ENCODE data around the gene APBA2. TPM values are rescaled to one million over a fixed set of nuclear protein-coding genes. Genes with fewer than 3 reads are reported as not detected.

The APBA2 gene
- total RNA-seq, 1 experiment from 2014 or later = not detected

GRCh38 chr15:28920781-28921331 lies 35.1 kb downstream of the APBA2 start:
- peaks cover 21% of the 10 kb centered on the region for H3K27me3 Mint-ChIP-seq (ENCODE audit: insufficient read depth, unreplicated experiment)
- no peak overlapping the region for H3K27ac Mint-ChIP-seq (ENCODE audit: unreplicated experiment)
- no peak for DNase-seq
- H3K36me3 Mint-ChIP-seq (ENCODE audit: insufficient read depth, unreplicated experiment) = no peaks in the 10 kb centered on the region
- CTCF ChIA-PET = no interaction called here
- TF ChIP-seq CTCF (IDR thresholded peaks at IDR 0.05; ENCODE audit: insufficient read depth in 1 of 2, low read depth in 1 of 2, low read length in 1 of 2, severe bottlenecking in 1 of 2, unreplicated experiment in 1 of 2) = no peak
- H3K9me3 Mint-ChIP-seq (ENCODE audit: unreplicated experiment) = no peaks in the 10 kb centered on the region
- H3K36me3 ChIP-seq (ENCODE audit: control insufficient read depth, insufficient read depth, low read length) = no peaks in the 10 kb centered on the region
- H3K4me1 ChIP-seq = no peaks in the 10 kb centered on the region
- H3K9me3 ChIP-seq = no peaks in the 10 kb centered on the region
- POLR2A ChIA-PET = no interaction called here
- no peaks in the 10 kb centered on the region for H3K4me1 Mint-ChIP-seq (ENCODE audit: low read depth, unreplicated experiment)
- intact Hi-C loops (cut with micrococcal nuclease; ENCODE audit: unreplicated experiment) = no loop called here
- no peak overlapping the region for H3K4me3 ChIP-seq (ENCODE audit: low read depth, low read length)
- H3K27me3 ChIP-seq (replicated peaks; ENCODE audit: control insufficient read depth, insufficient read depth, low read length) = no peaks in the 10 kb centered on the region
- H3K4me3 Mint-ChIP-seq (ENCODE audit: unreplicated experiment) = no peak overlapping the region
- no TSS peak for BruUV-seq (replicated peaks)

DNA sequence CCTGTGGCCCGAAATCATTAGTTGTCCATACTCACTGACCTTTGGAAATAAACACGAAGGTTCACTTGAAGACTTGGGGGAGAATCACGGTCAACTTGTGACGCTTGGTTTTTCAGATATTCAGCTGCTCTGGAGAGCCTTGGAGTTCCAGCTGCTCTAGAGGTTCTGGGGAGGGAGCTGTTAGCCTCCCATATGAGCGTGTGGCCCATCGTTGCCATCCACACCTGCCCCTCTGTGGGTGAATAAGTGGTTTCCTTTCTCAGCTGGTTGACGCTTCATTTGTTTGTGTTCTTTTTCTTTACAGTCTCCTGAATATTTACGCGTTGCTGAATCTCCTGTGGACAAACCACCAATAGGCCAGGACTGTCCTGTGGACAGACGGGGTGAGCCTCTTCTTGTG lies 35.6 kb downstream of the APBA2 start:
- no peak overlapping the region for H3K27ac Mint-ChIP-seq (ENCODE audit: unreplicated experiment)
- no peaks in the 10 kb centered on the region for H3K9me3 Mint-ChIP-seq (ENCODE audit: unreplicated experiment)
- no peak for TF ChIP-seq CTCF (IDR thresholded peaks at IDR 0.05; ENCODE audit: insufficient read depth in 1 of 2, low read depth in 1 of 2, low read length in 1 of 2, severe bottlenecking in 1 of 2, unreplicated experiment in 1 of 2)
- Histone ChIP-seq H3K36me3 (ENCODE audit: control insufficient read depth, insufficient read depth, low read length) (no peaks in the 10 kb centered on the region), H3K4me1 (no peaks in the 10 kb centered on the region), H3K9me3 (no peaks in the 10 kb centered on the region), H3K27me3 (replicated peaks; ENCODE audit: control insufficient read depth, insufficient read depth, low read length) (no peaks in the 10 kb centered on the region), H3K4me3 (ENCODE audit: low read depth, low read length) (no peak overlapping the region)
- no peak overlapping the region for H3K4me3 Mint-ChIP-seq (ENCODE audit: unreplicated experiment)
- CTCF ChIA-PET = no interaction called here
- peaks cover 25% of the 10 kb centered on the region for H3K27me3 Mint-ChIP-seq (ENCODE audit: insufficient read depth, unreplicated experiment)
- no TSS peak for BruUV-seq (replicated peaks)
- no peak for DNase-seq
- no peaks in the 10 kb centered on the region for H3K4me1 Mint-ChIP-seq (ENCODE audit: low read depth, unreplicated experiment)
- H3K36me3 Mint-ChIP-seq (ENCODE audit: insufficient read depth, unreplicated experiment) = no peaks in the 10 kb centered on the region
- intact Hi-C loops (cut with micrococcal nuclease; ENCODE audit: unreplicated experiment) = no loop called here
- POLR2A ChIA-PET = no interaction called here

DNA sequence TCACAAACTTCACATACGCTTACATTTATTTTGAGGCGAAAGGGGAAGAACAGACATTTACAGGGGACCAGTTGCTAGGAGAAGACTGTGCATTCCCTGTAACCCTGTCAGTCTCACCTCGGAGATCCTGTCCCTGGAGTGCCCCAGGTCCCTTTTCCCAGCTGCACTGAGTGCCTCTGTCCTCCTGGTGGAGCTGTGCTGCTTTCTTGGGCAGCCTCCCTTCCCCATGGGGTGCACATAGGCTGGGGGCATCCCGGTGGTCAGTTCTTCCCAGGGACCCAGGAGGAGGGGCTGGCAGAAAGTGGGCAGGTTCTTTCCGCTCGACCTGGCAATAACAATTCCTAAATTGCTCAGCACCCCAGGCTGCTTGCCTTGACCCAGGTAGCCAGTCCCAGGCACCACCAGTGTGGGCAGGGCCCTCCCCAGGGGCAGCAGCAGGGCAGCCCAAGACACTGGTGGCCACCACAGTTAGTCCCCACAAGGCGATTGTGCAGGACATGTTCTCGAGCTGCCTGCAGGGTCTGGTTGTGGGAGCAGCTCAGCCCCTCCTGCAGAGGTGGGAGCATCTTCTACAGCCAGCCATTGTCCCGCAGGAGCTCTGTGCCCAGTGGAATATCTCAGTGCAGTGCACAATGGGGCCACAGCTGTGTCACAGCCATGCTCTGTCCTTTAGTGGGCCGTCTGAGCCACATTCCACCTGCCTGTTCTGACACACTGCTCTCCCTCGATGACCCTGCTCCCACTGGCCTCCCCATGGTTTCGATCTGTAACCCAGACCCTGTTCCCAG lies 36.3 kb downstream of the APBA2 start:
- H3K4me1 Mint-ChIP-seq (ENCODE audit: low read depth, unreplicated experiment) = no peaks in the 10 kb centered on the region

More for the DNA sequence above, 36.3 kb downstream of the APBA2 start:
- no peak overlapping the region for H3K4me3 Mint-ChIP-seq (ENCODE audit: unreplicated experiment)
- CTCF ChIA-PET = no interaction called here
- POLR2A ChIA-PET = no interaction called here
- Histone ChIP-seq H3K36me3 (ENCODE audit: control insufficient read depth, insufficient read depth, low read length) (no peaks in the 10 kb centered on the region), H3K9me3 (no peaks in the 10 kb centered on the region), H3K4me1 (no peaks in the 10 kb centered on the region), H3K4me3 (ENCODE audit: low read depth, low read length) (no peak overlapping the region), H3K27me3 (replicated peaks; ENCODE audit: control insufficient read depth, insufficient read depth, low read length) (no peaks in the 10 kb centered on the region)
- H3K36me3 Mint-ChIP-seq (ENCODE audit: insufficient read depth, unreplicated experiment) = no peaks in the 10 kb centered on the region
- no TSS peak for BruUV-seq (replicated peaks)
- no peak overlapping the region for H3K27ac Mint-ChIP-seq (ENCODE audit: unreplicated experiment)
- TF ChIP-seq CTCF (IDR thresholded peaks at IDR 0.05; ENCODE audit: insufficient read depth in 1 of 2, low read depth in 1 of 2, low read length in 1 of 2, severe bottlenecking in 1 of 2, unreplicated experiment in 1 of 2) = no peak
- peaks cover 26% of the 10 kb centered on the region for H3K27me3 Mint-ChIP-seq (ENCODE audit: insufficient read depth, unreplicated experiment)
- DNase-seq = no peak
- H3K9me3 Mint-ChIP-seq (ENCODE audit: unreplicated experiment) = no peaks in the 10 kb centered on the region
- intact Hi-C loops (cut with micrococcal nuclease; ENCODE audit: unreplicated experiment) = no loop called here
